HEK293T (cell line): ENCODE data around the gene TSR2.

Source experiments
- ARNT ChIP-seq: fragments of 450-650 bp; IDR thresholded peaks from 2 replicates; pipeline ENCODE4 v1.6.1; 2017; ENCODE audit warnings: mild to moderate bottlenecking
- BHLHE40 ChIP-seq: fragments of 450-650 bp; IDR thresholded peaks from 2 replicates; pipeline ENCODE4 v1.6.1; 2016; ENCODE audit warnings: mild to moderate bottlenecking, moderate library complexity, borderline replicate concordance
- ELF4 ChIP-seq: fragments of 450-650 bp; IDR thresholded peaks from 2 replicates; pipeline ENCODE4 v1.6.1; 2017; ENCODE audit warnings: antibody characterized with exemption
- FOXA1 ChIP-seq: fragments of 450-650 bp; IDR thresholded peaks from 2 replicates; pipeline ENCODE4 v1.6.1; 2016; ENCODE audit warnings: mild to moderate bottlenecking
- FOXK2 ChIP-seq: fragments of 450-650 bp; IDR thresholded peaks from 2 replicates; pipeline ENCODE4 v1.6.1; 2016; ENCODE audit warnings: mild to moderate bottlenecking
- FOXM1 ChIP-seq: fragments of 450-650 bp; IDR thresholded peaks from 2 replicates; pipeline ENCODE4 v1.6.1; 2017; ENCODE audit warnings: mild to moderate bottlenecking, borderline replicate concordance
- HDGF ChIP-seq: fragments of 450-650 bp; IDR thresholded peaks from 2 replicates; pipeline ENCODE4 v1.6.1; 2017; ENCODE audit warnings: antibody characterized with exemption, borderline replicate concordance
- L3MBTL2 ChIP-seq: fragments of 450-650 bp; conservative IDR thresholded peaks from 2 replicates; pipeline ENCODE4 v1.6.1; 2016; ENCODE audit warnings: mild to moderate bottlenecking
- NFRKB ChIP-seq: fragments of 450-650 bp; IDR thresholded peaks from 2 replicates; pipeline ENCODE4 v1.6.1; 2016; ENCODE audit warnings: mild to moderate bottlenecking, moderate library complexity
- SP1 ChIP-seq: fragments of 450-650 bp; IDR thresholded peaks from 2 replicates; pipeline ENCODE4 v1.6.1; 2017
- SUZ12 ChIP-seq: fragments of 450-650 bp; IDR thresholded peaks from 2 replicates; pipeline ENCODE4 v1.6.1; 2016; ENCODE audit warnings: mild to moderate bottlenecking
- TARDBP ChIP-seq: fragments of 450-650 bp; IDR thresholded peaks from 2 replicates; pipeline ENCODE4 v1.6.1; 2016
- ZNF384 ChIP-seq: fragments of 450-650 bp; IDR thresholded peaks from 2 replicates; pipeline ENCODE4 v1.6.1; 2016
- TF ChIP-seq, protein P1 (sequence below): fragments of 450-650 bp; IDR thresholded peaks from 2 replicates; pipeline ENCODE4 v1.6.1; 2016

- TF ChIP-seq ELF4 (no peak), ARNT (no peak), SP1 (no peak), FOXM1 (no peak), BHLHE40 (no peak), TARDBP (no peak), NFRKB (no peak), SUZ12 (no peak), FOXK2 (no peak), FOXA1 (no peak), L3MBTL2 (no peak), ZNF384 (no peak), HDGF (no peak)
- TF ChIP-seq, protein P1, sequence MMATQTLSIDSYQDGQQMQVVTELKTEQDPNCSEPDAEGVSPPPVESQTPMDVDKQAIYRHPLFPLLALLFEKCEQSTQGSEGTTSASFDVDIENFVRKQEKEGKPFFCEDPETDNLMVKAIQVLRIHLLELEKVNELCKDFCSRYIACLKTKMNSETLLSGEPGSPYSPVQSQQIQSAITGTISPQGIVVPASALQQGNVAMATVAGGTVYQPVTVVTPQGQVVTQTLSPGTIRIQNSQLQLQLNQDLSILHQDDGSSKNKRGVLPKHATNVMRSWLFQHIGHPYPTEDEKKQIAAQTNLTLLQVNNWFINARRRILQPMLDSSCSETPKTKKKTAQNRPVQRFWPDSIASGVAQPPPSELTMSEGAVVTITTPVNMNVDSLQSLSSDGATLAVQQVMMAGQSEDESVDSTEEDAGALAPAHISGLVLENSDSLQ = no peak
Observed at GRCh38 chrX:54479136-54480111, 39.2 kb downstream of the TSR2 start.
